Measurements from ENCODE around the gene ACOX3.

The ACOX3 gene

GRCh38 chr4:8377103-8378075 lies 63.1 kb downstream of the ACOX3 start:
- no peak overlapping the region for H3K27ac ChIP-seq (ENCODE audit: low read depth, low read length)
- H3K4me3 ChIP-seq (ENCODE audit: low read depth in 1 of 5, low read length in 5 of 5): no peak overlapping the region
- peaks cover 0 to 75% (median 39%) of the 10 kb centered on the region in 5 donors for H3K36me3 ChIP-seq (ENCODE audit: control insufficient read depth in 5 of 5, insufficient read depth in 5 of 5, low read length in 5 of 5)
- H3K27me3 ChIP-seq (ENCODE audit: control insufficient read depth in 5 of 5, insufficient read depth in 4 of 5, low read length in 5 of 5): no peaks in the 10 kb centered on the region
- no peak overlapping the region for H3K9ac ChIP-seq (ENCODE audit: low read length in 5 of 5)
- no peaks in the 10 kb centered on the region for H3K4me1 ChIP-seq (ENCODE audit: control insufficient read depth in 5 of 5, insufficient read depth in 5 of 5, low read length in 5 of 5)
- H3K9me3 ChIP-seq (ENCODE audit: control insufficient read depth in 5 of 5, low read length in 5 of 5): no peaks in the 10 kb centered on the region

DNA sequence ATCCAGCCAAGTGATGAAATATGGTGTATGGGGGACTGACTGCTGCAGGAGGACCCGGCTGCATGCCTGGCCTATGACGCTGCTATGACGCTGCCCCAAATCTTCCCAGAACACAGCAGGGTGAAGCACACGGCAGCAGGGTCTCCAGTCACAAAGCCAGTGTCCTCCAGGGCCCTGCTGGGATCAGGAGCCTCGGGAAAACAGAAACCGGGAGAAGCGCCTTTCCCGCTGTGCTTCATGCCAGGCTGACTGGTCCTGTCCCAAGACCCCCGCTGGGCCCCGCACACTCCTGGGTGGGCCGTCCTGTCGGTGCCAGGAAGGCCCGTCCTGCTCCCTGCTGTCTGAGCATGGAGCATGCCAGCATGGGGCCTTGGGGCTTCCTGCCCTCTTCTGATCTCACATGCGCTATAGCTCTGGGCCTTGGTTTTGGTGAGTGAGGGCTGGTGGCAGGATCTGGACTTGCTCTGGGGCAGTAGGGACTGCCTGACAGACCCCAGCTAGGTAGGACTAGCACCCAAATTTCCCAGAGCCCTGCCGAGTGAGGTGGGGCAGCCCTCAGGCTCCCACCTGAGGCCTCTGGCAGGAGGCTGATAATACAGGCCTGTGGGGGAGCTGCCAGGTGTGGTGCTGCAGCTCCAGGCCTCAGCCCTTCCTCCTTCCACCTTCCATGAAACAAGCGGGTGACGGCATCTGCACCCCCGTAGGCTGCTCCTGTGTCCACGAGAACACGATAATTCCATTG lies 64.0 kb downstream of the ACOX3 start:
- Histone ChIP-seq H3K27me3 (ENCODE audit: control insufficient read depth in 5 of 5, insufficient read depth in 4 of 5, low read length in 5 of 5) (no peaks in the 10 kb centered on the region), H3K9me3 (ENCODE audit: control insufficient read depth in 5 of 5, low read length in 5 of 5) (no peaks in the 10 kb centered on the region), H3K4me1 (ENCODE audit: control insufficient read depth in 5 of 5, insufficient read depth in 5 of 5, low read length in 5 of 5) (no peaks in the 10 kb centered on the region), H3K36me3 (ENCODE audit: control insufficient read depth in 5 of 5, insufficient read depth in 5 of 5, low read length in 5 of 5) (peaks cover 0 to 75% (median 38%) of the 10 kb centered on the region in 5 donors), H3K4me3 (ENCODE audit: low read depth in 1 of 5, low read length in 5 of 5) (no peak overlapping the region), H3K9ac (ENCODE audit: low read length in 5 of 5) (no peak overlapping the region), H3K27ac (ENCODE audit: low read depth, low read length) (no peak overlapping the region)

DNA sequence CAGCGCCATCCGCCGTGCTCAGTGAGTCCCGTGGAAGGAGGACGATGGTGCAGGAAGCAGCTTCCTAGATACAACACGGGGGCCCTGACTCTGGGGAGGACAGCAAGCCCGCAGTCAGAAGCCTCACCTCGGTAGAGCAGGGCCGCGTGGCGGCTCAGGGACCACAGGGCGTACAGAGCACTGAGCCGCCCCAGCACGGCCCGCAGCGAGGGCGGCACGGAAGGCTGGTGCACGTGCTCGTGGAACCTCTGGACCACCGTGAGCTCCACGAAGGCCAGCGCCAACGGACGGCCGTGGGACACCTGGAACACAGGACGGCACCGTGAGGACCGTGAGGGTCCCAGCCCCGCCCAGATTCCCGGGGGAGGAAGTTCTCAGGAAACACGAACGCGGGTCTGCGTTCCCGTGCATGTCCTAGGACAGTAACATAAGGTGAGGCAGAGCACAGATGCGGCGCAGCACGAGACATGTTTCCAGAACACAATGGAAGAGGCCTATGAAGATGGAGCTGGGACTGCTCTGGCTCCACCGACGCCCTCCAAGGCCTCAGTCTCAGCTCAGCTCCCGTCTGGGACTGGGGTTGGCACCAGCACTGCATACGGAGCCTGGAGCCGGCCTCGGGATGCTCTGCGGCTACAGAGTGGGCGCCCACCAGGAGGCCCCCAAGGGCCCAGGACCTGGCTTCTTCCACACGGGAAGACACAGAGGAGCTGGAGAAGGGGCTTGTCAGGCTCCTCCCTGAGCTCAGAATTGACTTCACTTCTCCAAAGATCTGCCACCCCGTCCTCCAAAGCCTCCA lies 65.5 kb downstream of the ACOX3 start:
- H3K9me3 ChIP-seq (ENCODE audit: control insufficient read depth in 5 of 5, low read length in 5 of 5): no peaks in the 10 kb centered on the region
- H3K27me3 ChIP-seq (ENCODE audit: control insufficient read depth in 5 of 5, insufficient read depth in 4 of 5, low read length in 5 of 5): no peaks in the 10 kb centered on the region
- no peak overlapping the region for H3K27ac ChIP-seq (ENCODE audit: low read depth, low read length)
- H3K4me3 ChIP-seq (ENCODE audit: low read depth in 1 of 5, low read length in 5 of 5): no peak overlapping the region
- peaks cover 0 to 67% (median 35%) of the 10 kb centered on the region in 5 donors for H3K36me3 ChIP-seq (ENCODE audit: control insufficient read depth in 5 of 5, insufficient read depth in 5 of 5, low read length in 5 of 5)
- no peaks in the 10 kb centered on the region for H3K4me1 ChIP-seq (ENCODE audit: control insufficient read depth in 5 of 5, insufficient read depth in 5 of 5, low read length in 5 of 5)
- no peak overlapping the region for H3K9ac ChIP-seq (ENCODE audit: low read length in 5 of 5)

DNA sequence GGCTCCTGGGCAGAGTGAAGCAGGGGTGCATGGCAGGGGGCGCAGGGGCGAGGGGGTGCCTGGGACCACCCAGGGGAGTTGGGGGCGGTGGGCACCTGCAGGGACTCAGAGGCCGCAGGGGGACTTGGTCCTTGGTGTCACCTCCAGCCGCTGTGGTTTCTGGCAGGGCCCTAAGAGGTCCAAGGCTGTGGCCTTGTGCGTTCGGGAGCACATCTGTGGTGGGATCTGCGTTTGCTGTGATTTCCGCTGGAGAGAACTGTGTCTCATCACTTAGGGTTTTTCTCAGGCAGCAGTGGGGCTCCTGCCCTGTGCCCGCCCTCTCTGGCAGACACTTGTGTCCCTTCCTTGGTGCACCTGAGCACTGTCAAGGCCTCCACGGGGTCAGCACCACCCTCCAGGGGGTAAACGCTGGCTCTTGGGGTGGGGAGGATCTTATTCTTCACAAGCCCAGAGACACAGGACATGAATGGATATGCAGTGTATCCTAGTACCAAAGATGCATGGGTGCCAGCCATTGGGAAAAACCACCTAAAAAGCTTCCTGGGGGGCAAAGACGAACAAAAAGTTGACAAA lies 66.5 kb downstream of the ACOX3 start:
- Histone ChIP-seq H3K9me3 (ENCODE audit: control insufficient read depth in 5 of 5, low read length in 5 of 5) (no peaks in the 10 kb centered on the region), H3K36me3 (ENCODE audit: control insufficient read depth in 5 of 5, insufficient read depth in 5 of 5, low read length in 5 of 5) (peaks cover 0 to 58% (median 32%) of the 10 kb centered on the region in 5 donors), H3K9ac (ENCODE audit: low read length in 5 of 5) (no peak overlapping the region), H3K4me3 (ENCODE audit: low read depth in 1 of 5, low read length in 5 of 5) (no peak overlapping the region), H3K27ac (ENCODE audit: low read depth, low read length) (no peak overlapping the region), H3K4me1 (ENCODE audit: control insufficient read depth in 5 of 5, insufficient read depth in 5 of 5, low read length in 5 of 5) (no peaks in the 10 kb centered on the region), H3K27me3 (ENCODE audit: control insufficient read depth in 5 of 5, insufficient read depth in 4 of 5, low read length in 5 of 5) (no peaks in the 10 kb centered on the region)

- H3K9me3 ChIP-seq (ENCODE audit: control insufficient read depth in 5 of 5, low read length in 5 of 5): no peaks in the 10 kb centered on the region
- H3K4me1 ChIP-seq (ENCODE audit: control insufficient read depth in 5 of 5, insufficient read depth in 5 of 5, low read length in 5 of 5): no peaks in the 10 kb centered on the region
- H3K36me3 ChIP-seq (ENCODE audit: control insufficient read depth in 5 of 5, insufficient read depth in 5 of 5, low read length in 5 of 5): peaks cover 0 to 55% (median 28%) of the 10 kb centered on the region in 5 donors
- H3K4me3 ChIP-seq (ENCODE audit: low read depth in 1 of 5, low read length in 5 of 5): no peak overlapping the region
- no peak overlapping the region for H3K27ac ChIP-seq (ENCODE audit: low read depth, low read length)
- H3K9ac ChIP-seq (ENCODE audit: low read length in 5 of 5): no peak overlapping the region
- H3K27me3 ChIP-seq (ENCODE audit: control insufficient read depth in 5 of 5, insufficient read depth in 4 of 5, low read length in 5 of 5): no peaks in the 10 kb centered on the region
These were observed 67.1 kb downstream of the ACOX3 start for GRCh38 chr4:8373270-8373972.

- Histone ChIP-seq H3K9ac (ENCODE audit: low read length in 5 of 5) (no peak overlapping the region), H3K9me3 (ENCODE audit: control insufficient read depth in 5 of 5, low read length in 5 of 5) (no peaks in the 10 kb centered on the region), H3K36me3 (ENCODE audit: control insufficient read depth in 5 of 5, insufficient read depth in 5 of 5, low read length in 5 of 5) (peaks cover 0 to 51% (median 25%) of the 10 kb centered on the region in 5 donors), H3K27ac (ENCODE audit: low read depth, low read length) (no peak overlapping the region), H3K4me3 (ENCODE audit: low read depth in 1 of 5, low read length in 5 of 5) (no peak overlapping the region), H3K27me3 (ENCODE audit: control insufficient read depth in 5 of 5, insufficient read depth in 4 of 5, low read length in 5 of 5) (no peaks in the 10 kb centered on the region), H3K4me1 (ENCODE audit: control insufficient read depth in 5 of 5, insufficient read depth in 5 of 5, low read length in 5 of 5) (no peaks in the 10 kb centered on the region)
These were observed 68.0 kb downstream of the ACOX3 start for GRCh38 chr4:8372506-8372905.

DNA sequence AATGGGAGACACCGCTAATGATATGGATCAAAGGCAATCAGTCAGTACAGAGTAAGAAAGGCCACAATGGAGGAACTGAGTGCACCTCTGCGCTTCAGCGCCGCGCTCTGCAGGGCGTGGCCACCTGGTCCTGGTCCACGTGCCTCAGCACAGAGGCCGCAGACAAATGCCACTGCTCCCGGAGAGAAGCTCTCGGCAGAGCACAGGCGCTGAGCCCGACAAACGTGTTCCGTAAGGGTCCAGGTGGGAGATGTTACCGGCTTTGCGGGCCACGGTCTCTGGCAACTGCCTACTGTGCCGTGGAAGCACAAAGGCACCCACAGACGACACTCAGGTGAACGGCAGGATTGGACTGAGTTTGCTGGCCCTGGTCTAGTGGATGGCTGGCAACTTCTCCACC lies 68.9 kb downstream of the ACOX3 start:
- Histone ChIP-seq H3K4me1 (ENCODE audit: control insufficient read depth in 5 of 5, insufficient read depth in 5 of 5, low read length in 5 of 5) (no peaks in the 10 kb centered on the region), H3K27me3 (ENCODE audit: control insufficient read depth in 5 of 5, insufficient read depth in 4 of 5, low read length in 5 of 5) (no peaks in the 10 kb centered on the region), H3K4me3 (ENCODE audit: low read depth in 1 of 5, low read length in 5 of 5) (no peak overlapping the region), H3K9me3 (ENCODE audit: control insufficient read depth in 5 of 5, low read length in 5 of 5) (no peaks in the 10 kb centered on the region), H3K36me3 (ENCODE audit: control insufficient read depth in 5 of 5, insufficient read depth in 5 of 5, low read length in 5 of 5) (peaks cover 0 to 45% (median 21%) of the 10 kb centered on the region in 5 donors), H3K9ac (ENCODE audit: low read length in 5 of 5) (no peak overlapping the region), H3K27ac (ENCODE audit: low read depth, low read length) (no peak overlapping the region)

GRCh38 chr4:8370835-8371595 lies 69.5 kb downstream of the ACOX3 start:
- peaks cover 0 to 50% (median 27%) of the 10 kb centered on the region in 5 donors for H3K36me3 ChIP-seq (ENCODE audit: control insufficient read depth in 5 of 5, insufficient read depth in 5 of 5, low read length in 5 of 5)
- no peaks in the 10 kb centered on the region for H3K9me3 ChIP-seq (ENCODE audit: control insufficient read depth in 5 of 5, low read length in 5 of 5)
- no peak overlapping the region for H3K27ac ChIP-seq (ENCODE audit: low read depth, low read length)
- H3K4me3 ChIP-seq (ENCODE audit: low read depth in 1 of 5, low read length in 5 of 5): no peak overlapping the region
- H3K27me3 ChIP-seq (ENCODE audit: control insufficient read depth in 5 of 5, insufficient read depth in 4 of 5, low read length in 5 of 5): no peaks in the 10 kb centered on the region
- H3K9ac ChIP-seq (ENCODE audit: low read length in 5 of 5): no peak overlapping the region
- H3K4me1 ChIP-seq (ENCODE audit: control insufficient read depth in 5 of 5, insufficient read depth in 5 of 5, low read length in 5 of 5): no peaks in the 10 kb centered on the region
